ENCODE data around the gene BICD2. TPM values are rescaled to one million over a fixed set of nuclear protein-coding genes. Genes with fewer than 3 reads are reported as not detected.

BICD2 gene
- polyA plus RNA-seq, 3 donors = 13.8 to 29.4 (median 25.6) TPM

DNA sequence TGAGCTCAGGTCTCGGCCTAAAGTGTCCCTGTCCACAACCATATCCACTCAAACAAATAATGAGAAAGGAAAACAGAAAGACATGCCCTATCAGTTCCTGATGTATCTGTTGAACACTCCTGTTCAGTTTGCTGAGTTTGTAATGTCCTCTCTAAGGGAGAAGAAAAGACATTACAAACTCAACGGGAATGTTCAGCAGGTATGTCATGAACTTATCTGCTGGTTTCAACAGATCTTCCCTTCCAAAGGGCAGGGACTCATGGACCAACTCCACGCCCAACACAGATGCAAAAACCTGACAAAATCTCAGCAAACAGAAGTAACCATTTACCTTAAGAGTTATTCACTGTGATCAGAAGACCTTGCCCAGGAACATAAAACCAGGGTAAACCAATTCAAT is 23.7 kb downstream of the BICD2 start:
- Mint-ChIP-seq H3K4me3 (peak overlapping the region; percentile 72 to 93), H3K4me1 (peaks cover 80% of the 10 kb centered on the region), H3K9me3 (peaks cover 0 to 2% (median 0%) of the 10 kb centered on the region in 7 donors), H3K27me3 (ENCODE audit: low read depth in 3 of 3) (peaks cover 0 to 1% (median 0%) of the 10 kb centered on the region in 3 donors), H3K27ac (peak overlapping the region; percentile 94 to 97 (median 95)), H3K36me3 (peaks cover 0 to 2% of the 10 kb centered on the region in 2 donors)
- Histone ChIP-seq H3K27ac (ENCODE audit: low read depth in 1 of 2, low read length in 2 of 2) (peak overlapping the region; percentile 86 to 94), H3K4me3 (replicated peaks in 1 of 3; ENCODE audit: low read depth in 2 of 3, low read length in 3 of 3) (peak overlapping the region; percentile 43 to 74 (median 63)), H3K4me1 (ENCODE audit: control insufficient read depth in 1 of 2, insufficient read depth in 2 of 2, low read length in 2 of 2) (peaks cover 46 to 55% of the 10 kb centered on the region in 2 donors), H2AFZ (ENCODE audit: insufficient read depth, low read depth, low read length, poor library complexity, severe bottlenecking) (peak overlapping the region; percentile 77), H3K36me3 (replicated peaks in 1 of 2; ENCODE audit: control insufficient read depth in 1 of 2, insufficient read depth in 2 of 2, low read length in 2 of 2) (no peaks in the 10 kb centered on the region), H3K79me2 (ENCODE audit: insufficient read depth, low read length) (peaks cover 99% of the 10 kb centered on the region), H4K20me1 (ENCODE audit: insufficient read depth, low read length) (peaks cover 75% of the 10 kb centered on the region), H3K9ac (ENCODE audit: insufficient read depth, low read length, poor library complexity, severe bottlenecking) (peak overlapping the region; percentile 48), H3K4me2 (replicated peaks; ENCODE audit: extremely low read depth, low read length, poor library complexity, severe bottlenecking) (peak overlapping the region; percentile 68), H3K9me3 (replicated peaks in 1 of 2; ENCODE audit: control insufficient read depth in 1 of 2, insufficient read depth in 1 of 2, low read length in 2 of 2) (no peaks in the 10 kb centered on the region), H3K27me3 (ENCODE audit: control insufficient read depth in 2 of 2, insufficient read depth in 2 of 2, low read length in 2 of 2) (no peaks in the 10 kb centered on the region)
- TF ChIP-seq CTCF (IDR thresholded peaks at IDR 0.05) = no peak
- intact Hi-C loops (cut with micrococcal nuclease) = loop anchor here in 1 of 2 donors (2.0 kb wide), 1 partner anchor 24 kb away; the partner anchor contains the start of gene BICD2
- no peak for DNase-seq
- 88% methylated on average over 1 of the region's 3 CpGs for WGBS (ENCODE audit: insufficient coverage)

DNA sequence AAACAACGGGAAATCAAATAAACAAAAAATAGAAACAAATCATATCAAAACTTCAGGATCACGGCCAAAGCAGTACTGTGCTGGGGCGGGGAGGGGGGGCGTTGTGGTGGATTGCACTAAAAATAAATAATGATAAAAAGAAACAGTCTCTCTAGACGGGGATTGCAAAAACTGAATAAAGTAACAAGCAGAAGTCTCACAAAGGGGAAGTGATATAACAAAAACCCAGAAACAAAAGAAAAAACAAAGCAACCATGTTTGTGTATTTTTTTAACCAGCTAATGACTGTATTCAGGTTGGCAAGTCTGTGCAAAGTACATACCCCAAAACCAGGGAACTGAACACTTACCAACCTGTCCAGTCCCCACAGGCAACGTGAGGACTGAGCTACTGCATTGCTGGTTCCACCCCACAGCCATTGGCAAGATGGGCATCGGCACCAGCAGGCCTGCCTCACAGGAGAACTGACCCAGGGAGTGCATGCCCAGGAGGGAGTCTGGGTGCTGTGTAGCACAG is 24.1 kb downstream of the BICD2 start:
- no peaks in the 10 kb centered on the region for H3K9me3 ChIP-seq (replicated peaks in 1 of 2; ENCODE audit: control insufficient read depth in 1 of 2, insufficient read depth in 1 of 2, low read length in 2 of 2)
- TF ChIP-seq CTCF (IDR thresholded peaks at IDR 0.05) = no peak
- peaks cover 0 to 1% (median 0%) of the 10 kb centered on the region in 3 donors for H3K27me3 Mint-ChIP-seq (ENCODE audit: low read depth in 3 of 3)
- H3K4me2 ChIP-seq (replicated peaks; ENCODE audit: extremely low read depth, low read length, poor library complexity, severe bottlenecking) = peak overlapping the region; percentile 68
- H3K4me1 Mint-ChIP-seq = peaks cover 80% of the 10 kb centered on the region
- H3K4me3 ChIP-seq (replicated peaks in 1 of 3; ENCODE audit: low read depth in 2 of 3, low read length in 3 of 3) = peak overlapping the region; percentile 43 to 74 (median 63)
- peaks cover 0 to 2% (median 0%) of the 10 kb centered on the region in 7 donors for H3K9me3 Mint-ChIP-seq
- H3K36me3 Mint-ChIP-seq = peaks cover 0 to 2% of the 10 kb centered on the region in 2 donors
- peaks cover 99% of the 10 kb centered on the region for H3K79me2 ChIP-seq (ENCODE audit: insufficient read depth, low read length)
- peak overlapping the region; percentile 48 for H3K9ac ChIP-seq (ENCODE audit: insufficient read depth, low read length, poor library complexity, severe bottlenecking)
- peak overlapping the region; percentile 77 for H2AFZ ChIP-seq (ENCODE audit: insufficient read depth, low read depth, low read length, poor library complexity, severe bottlenecking)
- DNase-seq = peak; percentile 35 to 62 (median 54)
- 22% methylated on average over 2 of the region's 7 CpGs for WGBS (ENCODE audit: insufficient coverage)
- peaks cover 75% of the 10 kb centered on the region for H4K20me1 ChIP-seq (ENCODE audit: insufficient read depth, low read length)
- intact Hi-C loops (cut with micrococcal nuclease) = loop anchor here in 1 of 2 donors (2.0 kb wide), 1 partner anchor 24 kb away; the partner anchor contains the start of gene BICD2
- H3K27ac Mint-ChIP-seq = peak overlapping the region; percentile 94 to 97 (median 95)
- peak overlapping the region; percentile 72 to 93 for H3K4me3 Mint-ChIP-seq
- H3K36me3 ChIP-seq (replicated peaks in 1 of 2; ENCODE audit: control insufficient read depth in 1 of 2, insufficient read depth in 2 of 2, low read length in 2 of 2) = no peaks in the 10 kb centered on the region
- peak overlapping the region; percentile 86 to 94 for H3K27ac ChIP-seq (ENCODE audit: low read depth in 1 of 2, low read length in 2 of 2)
- H3K4me1 ChIP-seq (ENCODE audit: control insufficient read depth in 1 of 2, insufficient read depth in 2 of 2, low read length in 2 of 2) = peaks cover 46 to 55% of the 10 kb centered on the region in 2 donors
- no peaks in the 10 kb centered on the region for H3K27me3 ChIP-seq (ENCODE audit: control insufficient read depth in 2 of 2, insufficient read depth in 2 of 2, low read length in 2 of 2)
